Neuronal stem cell (in vitro differentiated cells): Measurements from ENCODE around the gene FUT3. TPM values are rescaled to one million over a fixed set of nuclear protein-coding genes. Genes with fewer than 3 reads are reported as not detected.

Source experiments
- DNase-seq: peaks from one replicate; pipeline ENCODE4 v3.0.0-alpha.2; 2013; ENCODE audit warnings: low spot score
- H2AFZ ChIP-seq: one replicate; pipeline ENCODE4 v1.6.1; 2013; ENCODE audit warnings: mild to moderate bottlenecking, low read length, inconsistent platforms
- H2AK5ac ChIP-seq: 2 replicates; pipeline ENCODE4 v1.6.1; 2013; ENCODE audit warnings: low read depth, mild to moderate bottlenecking, inconsistent platforms, low read length, moderate library complexity, mixed read lengths
- H2BK120ac ChIP-seq: 2 replicates; pipeline ENCODE4 v1.6.1; 2013; ENCODE audit warnings: low read depth, mild to moderate bottlenecking, inconsistent platforms, low read length, moderate library complexity, mixed read lengths
- H2BK12ac ChIP-seq: one replicate; pipeline ENCODE4 v1.6.1; 2013; ENCODE audit warnings: low read length, inconsistent platforms
- H2BK15ac ChIP-seq: 2 replicates; pipeline ENCODE4 v1.6.1; 2013; ENCODE audit warnings: mild to moderate bottlenecking, low read length, inconsistent platforms, mixed read lengths
- H2BK5ac ChIP-seq: one replicate; pipeline ENCODE4 v1.6.1; 2013; ENCODE audit warnings: inconsistent platforms, mild to moderate bottlenecking, low read length, moderate library complexity
- H3K14ac ChIP-seq: one replicate; pipeline ENCODE4 v1.6.1; 2013; ENCODE audit warnings: low read length, inconsistent platforms
- H3K18ac ChIP-seq: 2 replicates; pipeline ENCODE4 v1.6.1; 2013; ENCODE audit warnings: low read length, inconsistent platforms
- H3K23ac ChIP-seq: 2 replicates; pipeline ENCODE4 v1.6.1; 2013; ENCODE audit warnings: low read depth, mild to moderate bottlenecking, mixed read lengths, low read length, inconsistent platforms; ENCODE audit not compliant: poor library complexity
- H3K27ac ChIP-seq: replicated peaks from 3 replicates; pipeline ENCODE4 v1.5.1; 2013; ENCODE audit warnings: low read length, inconsistent platforms
- H3K27me3 ChIP-seq, 3 experiments: 2 replicates each; pipeline ENCODE4 v1.6.1; 2013; ENCODE audit warnings: low read length in 3 of 3, mild to moderate bottlenecking in 2 of 3, inconsistent platforms in 1 of 3, low read depth in 1 of 3, mixed read lengths in 1 of 3, moderate library complexity in 1 of 3; ENCODE audit not compliant: control insufficient read depth in 3 of 3, insufficient read depth in 3 of 3
- H3K36me3 ChIP-seq, 2 donors: replicated peaks in 1 of 2; 2 replicates each; pipeline ENCODE4 v1.6.1; 2013; ENCODE audit warnings: low read length in 2 of 2; ENCODE audit not compliant: control insufficient read depth in 2 of 2, insufficient read depth in 2 of 2
- H3K4ac ChIP-seq: 2 replicates; pipeline ENCODE4 v1.6.1; 2013; ENCODE audit warnings: inconsistent platforms, mild to moderate bottlenecking, low read length, moderate library complexity
- H3K4me1 ChIP-seq, 2 donors: 1 replicate in 1 of 2; 2 replicates in 1 of 2; pipeline ENCODE4 v1.6.1; 2013; ENCODE audit warnings: low read length in 2 of 2, low read depth in 1 of 2; ENCODE audit not compliant: control insufficient read depth in 2 of 2, insufficient read depth in 1 of 2
- H3K4me2 ChIP-seq: one replicate; pipeline ENCODE4 v1.6.1; 2013; ENCODE audit warnings: mild to moderate bottlenecking, low read length, inconsistent platforms; ENCODE audit not compliant: insufficient read depth, poor library complexity, severe bottlenecking
- H3K4me3 ChIP-seq, 2 donors: 2 replicates each; pipeline ENCODE4 v1.5.1; 2013; ENCODE audit warnings: low read length in 2 of 2, mild to moderate bottlenecking in 2 of 2, inconsistent platforms in 1 of 2, moderate library complexity in 1 of 2
- H3K79me1 ChIP-seq: one replicate; pipeline ENCODE4 v1.6.1; 2013; ENCODE audit warnings: low read depth, mild to moderate bottlenecking, inconsistent platforms, low read length, moderate library complexity
- H3K9ac ChIP-seq: one replicate; pipeline ENCODE4 v1.6.1; 2013; ENCODE audit warnings: mild to moderate bottlenecking, low read depth, low read length, inconsistent platforms; ENCODE audit not compliant: poor library complexity
- H3K9me3 ChIP-seq, 2 donors: replicated peaks in 1 of 2; 2 replicates each; pipeline versions ENCODE3 to v1.6.1; 2013; ENCODE audit warnings: low read length in 2 of 2, mild to moderate bottlenecking in 2 of 2, inconsistent platforms in 1 of 2, low read depth in 1 of 2, mixed read lengths in 1 of 2, moderate library complexity in 1 of 2; ENCODE audit not compliant: control insufficient read depth in 2 of 2, insufficient read depth in 1 of 2
- H4K8ac ChIP-seq: one replicate; pipeline ENCODE4 v1.6.1; 2013; ENCODE audit warnings: low read depth, mild to moderate bottlenecking, inconsistent platforms, low read length, moderate library complexity
- H4K91ac ChIP-seq: one replicate; pipeline ENCODE4 v1.6.1; 2013; ENCODE audit warnings: low read length, low read depth, mild to moderate bottlenecking, inconsistent platforms; ENCODE audit not compliant: poor library complexity
- WGBS, 2 donors: extraction: QIAGEN DNeasy Blood & Tissue Kit; methylation state at CpG; one replicate each; pipeline ENCODE4 v1.1.7; 2013; ENCODE audit warnings: missing lambda C conversion rate in 2 of 2, mixed read lengths in 1 of 2; ENCODE audit not compliant: insufficient read length in 2 of 2, insufficient replicate concordance in 1 of 2; ENCODE audit errors: extremely low coverage in 2 of 2; 5-methylcytosine and 5-hydroxymethylcytosine counted together
- polyA plus RNA-seq, 2 experiments: library from polyadenylated mRNA; stranded (reverse); fragments of 200-250 nt; gene quantifications; one replicate each; pipeline ENCODE4 v1.2.3, GENCODE V29; 2013

The FUT3 gene
- polyA plus RNA-seq (2013, experiment 1 of 2): 1.4 TPM
- 1.3 TPM for polyA plus RNA-seq (2013, experiment 2 of 2)

DNA sequence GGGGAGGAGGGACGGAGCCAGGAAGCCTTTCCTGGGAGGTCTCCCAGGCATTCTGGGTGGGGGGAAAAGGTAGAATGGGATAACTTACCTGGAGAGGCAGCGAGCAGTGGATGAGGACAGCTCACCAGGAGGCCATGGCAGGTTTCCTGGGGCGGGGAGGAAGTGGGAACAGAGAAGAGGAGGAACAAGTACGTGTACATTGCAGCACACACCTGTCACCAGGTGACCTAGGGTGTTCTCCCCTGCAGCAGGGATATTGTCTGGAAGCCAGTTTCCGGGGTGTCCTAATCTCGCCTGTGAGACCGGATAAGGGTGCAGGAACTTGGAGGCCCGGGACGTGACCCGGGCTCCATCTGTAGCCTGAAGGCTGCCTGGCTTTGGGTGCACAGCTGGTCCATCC lies at the start of gene FUT3:
TSS of gene FUT3 (minus strand) at position 148 of the 400 bp plus-strand sequence.
- H4K8ac ChIP-seq: no peak within 1 kb of the TSS
- no peak within 1 kb of the TSS for H3K23ac ChIP-seq
- H2BK5ac ChIP-seq: no peak within 1 kb of the TSS
- H3K4me1 ChIP-seq: peaks cover 0 to 2% of the 10 kb centered on the region in 2 donors
- H4K91ac ChIP-seq: no peak within 1 kb of the TSS
- no CpG with 5 or more reads among the region's 10 CpGs for WGBS, 2 donors
- H3K36me3 ChIP-seq: no peaks in the 10 kb centered on the region
- no peak within 1 kb of the TSS for H2AK5ac ChIP-seq
- no peak within 1 kb of the TSS for H3K9ac ChIP-seq
- H3K14ac ChIP-seq: peak within 1 kb of the TSS; percentile 64
- H3K79me1 ChIP-seq: no peaks in the 10 kb centered on the region
- H3K27ac ChIP-seq: no peak within 1 kb of the TSS
- H3K27me3 ChIP-seq: peaks cover 0 to 13% (median 0%) of the 10 kb centered on the region in 3 experiments
- no peak within 1 kb of the TSS for H2AFZ ChIP-seq
- no peak within 1 kb of the TSS for H2BK12ac ChIP-seq
- no peak within 1 kb of the TSS for H3K18ac ChIP-seq
- no peaks in the 10 kb centered on the region for H3K9me3 ChIP-seq
- H3K4me3 ChIP-seq: no peak within 1 kb of the TSS
- H2BK120ac ChIP-seq: no peak within 1 kb of the TSS
- DNase-seq: no peak
- H2BK15ac ChIP-seq: no peak within 1 kb of the TSS
- no peak within 1 kb of the TSS for H3K4me2 ChIP-seq
- H3K4ac ChIP-seq: no peak within 1 kb of the TSS

DNA sequence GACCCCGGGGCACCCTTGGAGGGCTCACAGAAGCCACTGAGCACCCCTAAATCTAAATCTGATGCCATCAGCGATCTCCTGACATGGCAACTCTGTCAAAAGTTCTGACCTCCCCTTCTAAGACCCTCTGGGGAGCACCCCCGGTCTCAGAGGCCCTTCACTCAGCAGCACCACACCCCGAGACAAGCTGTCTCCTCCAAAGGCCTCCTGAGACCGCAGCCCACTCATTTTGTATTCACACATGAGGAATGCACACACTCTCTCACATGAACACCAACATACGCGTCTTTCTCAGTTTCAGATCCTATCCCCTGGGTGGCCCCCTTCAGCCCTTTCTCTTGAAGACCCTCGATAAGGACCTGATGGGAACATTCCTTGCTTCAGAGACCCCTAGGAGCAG lies 49.7 kb upstream of the FUT3 start:
- Histone ChIP-seq H4K8ac (no peak overlapping the region), H3K4me2 (no peak overlapping the region), H4K91ac (no peak overlapping the region), H3K4me1 (peaks cover 4 to 5% of the 10 kb centered on the region in 2 donors), H2AK5ac (no peak overlapping the region), H3K4me3 (no peak overlapping the region), H3K14ac (no peak overlapping the region), H3K27me3 (no peaks in the 10 kb centered on the region), H2BK12ac (no peak overlapping the region), H2BK5ac (no peak overlapping the region), H3K36me3 (peaks cover 11 to 24% of the 10 kb centered on the region in 2 donors), H3K27ac (no peak overlapping the region), H2AFZ (no peak overlapping the region), H3K4ac (no peak overlapping the region), H3K9me3 (no peaks in the 10 kb centered on the region), H3K18ac (no peak overlapping the region), H3K23ac (no peak overlapping the region), H3K9ac (no peak overlapping the region), H2BK15ac (no peak overlapping the region), H3K79me1 (peaks cover 16% of the 10 kb centered on the region), H2BK120ac (no peak overlapping the region)
- WGBS, 2 donors: no CpG with 5 or more reads among the region's 8 CpGs
- DNase-seq: no peak

DNA sequence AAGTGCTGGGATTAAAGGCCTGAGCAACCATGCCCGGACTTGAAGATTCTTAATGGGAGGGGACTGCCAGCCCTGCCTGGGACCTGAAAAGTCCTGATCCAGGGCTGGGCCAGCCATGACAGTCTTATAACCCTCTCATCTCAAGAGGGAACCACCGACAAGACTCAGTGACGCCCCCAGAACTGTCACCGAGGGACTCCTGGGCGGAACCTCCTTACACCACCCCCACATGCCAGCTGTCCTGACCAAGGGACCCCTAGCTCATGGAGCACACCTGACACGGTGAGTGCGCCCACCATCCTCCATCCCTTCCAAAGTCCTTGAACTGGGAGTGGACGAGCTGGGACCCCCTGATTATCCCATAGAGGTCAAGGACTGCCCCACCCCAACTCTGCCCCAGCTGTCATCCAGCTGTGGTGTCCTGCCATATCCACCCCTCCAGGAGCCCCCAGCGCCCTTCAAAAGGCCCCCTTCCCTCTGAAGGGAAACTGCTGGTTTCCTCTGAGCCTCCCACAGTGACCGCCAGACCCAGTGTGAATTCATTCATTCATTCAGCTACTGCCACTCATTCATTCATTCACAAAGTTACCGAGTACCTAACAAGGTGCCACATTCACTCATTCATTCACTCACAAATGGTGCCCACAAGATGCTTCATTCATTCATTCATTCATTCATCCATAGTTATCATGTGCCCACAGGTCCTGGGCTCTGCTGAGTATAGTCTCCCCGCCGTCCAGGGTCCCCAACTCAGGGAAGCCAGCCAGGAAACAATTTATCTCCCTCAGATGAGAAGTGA lies 48.7 kb upstream of the FUT3 start:
- Histone ChIP-seq H4K8ac (no peak overlapping the region), H2BK15ac (no peak overlapping the region), H2AK5ac (no peak overlapping the region), H3K14ac (no peak overlapping the region), H2AFZ (no peak overlapping the region), H3K36me3 (peaks cover 19 to 33% of the 10 kb centered on the region in 2 donors), H3K79me1 (peaks cover 16% of the 10 kb centered on the region), H2BK120ac (no peak overlapping the region), H2BK12ac (no peak overlapping the region), H3K4me3 (no peak overlapping the region), H3K4me1 (peaks cover 2 to 4% of the 10 kb centered on the region in 2 donors), H3K4me2 (no peak overlapping the region), H3K18ac (no peak overlapping the region), H3K9me3 (no peaks in the 10 kb centered on the region), H3K9ac (no peak overlapping the region), H2BK5ac (no peak overlapping the region), H4K91ac (no peak overlapping the region), H3K27me3 (no peaks in the 10 kb centered on the region), H3K23ac (no peak overlapping the region), H3K27ac (no peak overlapping the region), H3K4ac (no peak overlapping the region)
- WGBS, 2 donors: no CpG with 5 or more reads among the region's 13 CpGs
- DNase-seq: no peak

DNA sequence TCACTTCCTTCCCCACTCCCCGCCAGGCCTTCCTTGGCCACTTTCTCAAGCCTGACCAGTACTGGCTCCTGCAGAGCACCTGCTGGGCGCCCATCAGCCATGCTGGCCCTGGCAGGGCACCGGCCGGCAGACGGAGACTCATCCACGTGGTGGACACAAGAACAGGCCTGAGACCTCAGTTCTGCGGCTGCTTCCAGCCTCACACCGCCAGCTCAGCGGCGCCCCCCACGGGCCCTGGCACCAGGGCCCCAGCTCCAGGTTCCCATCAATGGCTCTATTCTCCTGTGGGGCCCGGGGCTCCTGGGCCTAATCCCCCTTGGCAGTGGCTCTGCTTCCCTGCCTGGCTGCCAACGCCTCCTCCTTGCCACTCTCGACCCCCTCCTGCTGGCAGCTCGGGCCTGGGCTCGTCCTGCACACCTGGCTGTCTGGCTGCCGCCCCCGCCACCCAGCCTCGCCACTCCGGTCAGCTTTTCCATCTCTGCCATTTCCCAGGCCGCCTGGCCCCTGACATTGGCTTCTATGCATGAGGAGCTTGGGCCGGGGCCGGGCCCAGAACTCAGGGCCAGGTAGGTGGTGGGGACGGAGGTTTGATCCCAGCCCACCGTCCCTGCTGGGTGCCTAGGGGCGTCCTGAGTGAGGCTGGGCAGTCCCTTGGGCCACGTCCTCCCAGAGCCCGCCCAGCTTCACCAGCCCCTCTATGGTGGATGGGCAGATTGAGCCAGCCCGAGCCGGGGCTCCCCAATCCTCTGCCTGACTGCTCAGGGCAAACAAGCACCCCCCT lies 46.1 kb upstream of the FUT3 start:
- Histone ChIP-seq H3K4ac (no peak overlapping the region), H2BK12ac (no peak overlapping the region), H3K9ac (peak overlapping the region; percentile 44), H3K27ac (no peak overlapping the region), H2AFZ (no peak overlapping the region), H2BK120ac (peak overlapping the region; percentile 24), H3K23ac (no peak overlapping the region), H2AK5ac (peak overlapping the region; percentile 56), H4K8ac (no peak overlapping the region), H3K14ac (no peak overlapping the region), H4K91ac (no peak overlapping the region), H3K4me1 (peaks cover under 1 to 1% of the 10 kb centered on the region in 2 donors), H3K79me1 (peaks cover 8% of the 10 kb centered on the region), H2BK15ac (no peak overlapping the region), H2BK5ac (peak overlapping the region; percentile 82), H3K4me3 (no peak overlapping the region), H3K27me3 (no peaks in the 10 kb centered on the region), H3K18ac (no peak overlapping the region), H3K9me3 (no peaks in the 10 kb centered on the region), H3K4me2 (no peak overlapping the region), H3K36me3 (peaks cover 19 to 33% of the 10 kb centered on the region in 2 donors)
- no peak for DNase-seq
- no CpG with 5 or more reads among the region's 30 CpGs for WGBS, 2 donors
